ENCODE measurements around the gene RBM11. TPM values are rescaled to one million over a fixed set of nuclear protein-coding genes. Genes with fewer than 3 reads are reported as not detected.
"Not testable (repeated sequence)": the region's sequence is repeated elsewhere in the genome, so short reads cannot be mapped to it uniquely, and the experiment has no call there.

RBM11 gene, protein sequence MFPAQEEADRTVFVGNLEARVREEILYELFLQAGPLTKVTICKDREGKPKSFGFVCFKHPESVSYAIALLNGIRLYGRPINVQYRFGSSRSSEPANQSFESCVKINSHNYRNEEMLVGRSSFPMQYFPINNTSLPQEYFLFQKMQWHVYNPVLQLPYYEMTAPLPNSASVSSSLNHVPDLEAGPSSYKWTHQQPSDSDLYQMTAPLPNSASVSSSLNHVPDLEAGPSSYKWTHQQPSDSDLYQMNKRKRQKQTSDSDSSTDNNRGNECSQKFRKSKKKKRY
- 1 to 10 TPM; 2.3 to 2.7 TPM for total RNA-seq

DNA sequence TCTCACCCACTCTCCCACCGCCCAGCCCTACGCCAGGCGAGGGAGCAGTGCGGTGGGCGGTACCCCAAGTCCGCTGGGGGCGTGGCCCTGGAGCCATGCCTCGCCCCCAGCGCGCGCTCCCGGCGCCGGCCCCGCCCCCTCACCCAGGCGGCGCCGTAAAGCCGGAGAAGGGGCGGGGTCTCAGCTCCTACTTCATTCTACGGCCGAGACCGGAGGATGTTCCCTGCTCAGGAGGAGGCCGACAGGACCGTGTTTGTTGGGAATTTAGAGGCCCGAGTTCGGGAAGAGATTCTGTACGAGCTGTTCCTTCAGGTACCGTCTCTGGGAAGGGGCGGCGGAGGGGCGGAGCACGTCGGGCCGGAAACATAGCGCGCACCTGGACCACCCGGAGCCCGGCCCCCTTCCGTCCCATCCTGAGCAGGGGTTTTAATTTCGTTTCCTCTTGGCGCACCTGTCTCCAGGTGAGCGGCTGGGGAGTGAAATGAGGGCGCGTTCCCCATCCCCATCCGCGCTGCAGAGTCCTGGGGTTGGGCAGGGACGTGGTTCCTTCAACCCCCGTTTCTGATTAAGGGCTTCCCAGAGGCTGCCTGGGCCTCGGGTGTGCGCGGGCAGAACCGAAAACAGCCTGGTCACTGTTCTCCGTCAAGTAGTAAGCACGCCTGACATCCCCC, at the start of gene RBM11:
Gene RBM11 (plus strand): TSS at position 187 of the 671 bp plus-strand sequence. CDS start 30 bp downstream, at position 217.
- Mint-ChIP-seq H3K9me3 (no peaks in the 10 kb centered on the region), H3K4me3 (peak within 1 kb of the TSS; percentile 77), H3K36me3 (ENCODE audit: low read depth) (no peaks in the 10 kb centered on the region), H3K27me3 (peaks cover 10% of the 10 kb centered on the region), H3K27ac (peak within 1 kb of the TSS; percentile 49), H3K4me1 (ENCODE audit: low read depth) (peaks cover 7% of the 10 kb centered on the region)
- intact Hi-C loops (cut with micrococcal nuclease): no loop called here
- CTCF ChIA-PET: interaction anchor here (0.6 to 1.0 kb wide), 3 partner anchors 11 to 1344 kb away, joined by 3 read pairs; no protein-coding TSS in a partner anchor
- POLR2A ChIA-PET: interaction anchor here (0.5 to 1.2 kb wide), 4 partner anchors 10 to 1621 kb away, joined by 3 to 4 read pairs (median 3); partner anchors contain the start of gene HSPA13
- DNase-seq (peak; percentile 83), ATAC-seq (peak; percentile 99)
- TF ChIP-seq, protein P1, sequence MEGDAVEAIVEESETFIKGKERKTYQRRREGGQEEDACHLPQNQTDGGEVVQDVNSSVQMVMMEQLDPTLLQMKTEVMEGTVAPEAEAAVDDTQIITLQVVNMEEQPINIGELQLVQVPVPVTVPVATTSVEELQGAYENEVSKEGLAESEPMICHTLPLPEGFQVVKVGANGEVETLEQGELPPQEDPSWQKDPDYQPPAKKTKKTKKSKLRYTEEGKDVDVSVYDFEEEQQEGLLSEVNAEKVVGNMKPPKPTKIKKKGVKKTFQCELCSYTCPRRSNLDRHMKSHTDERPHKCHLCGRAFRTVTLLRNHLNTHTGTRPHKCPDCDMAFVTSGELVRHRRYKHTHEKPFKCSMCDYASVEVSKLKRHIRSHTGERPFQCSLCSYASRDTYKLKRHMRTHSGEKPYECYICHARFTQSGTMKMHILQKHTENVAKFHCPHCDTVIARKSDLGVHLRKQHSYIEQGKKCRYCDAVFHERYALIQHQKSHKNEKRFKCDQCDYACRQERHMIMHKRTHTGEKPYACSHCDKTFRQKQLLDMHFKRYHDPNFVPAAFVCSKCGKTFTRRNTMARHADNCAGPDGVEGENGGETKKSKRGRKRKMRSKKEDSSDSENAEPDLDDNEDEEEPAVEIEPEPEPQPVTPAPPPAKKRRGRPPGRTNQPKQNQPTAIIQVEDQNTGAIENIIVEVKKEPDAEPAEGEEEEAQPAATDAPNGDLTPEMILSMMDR (IDR thresholded peaks at IDR 0.05): no peak

DNA sequence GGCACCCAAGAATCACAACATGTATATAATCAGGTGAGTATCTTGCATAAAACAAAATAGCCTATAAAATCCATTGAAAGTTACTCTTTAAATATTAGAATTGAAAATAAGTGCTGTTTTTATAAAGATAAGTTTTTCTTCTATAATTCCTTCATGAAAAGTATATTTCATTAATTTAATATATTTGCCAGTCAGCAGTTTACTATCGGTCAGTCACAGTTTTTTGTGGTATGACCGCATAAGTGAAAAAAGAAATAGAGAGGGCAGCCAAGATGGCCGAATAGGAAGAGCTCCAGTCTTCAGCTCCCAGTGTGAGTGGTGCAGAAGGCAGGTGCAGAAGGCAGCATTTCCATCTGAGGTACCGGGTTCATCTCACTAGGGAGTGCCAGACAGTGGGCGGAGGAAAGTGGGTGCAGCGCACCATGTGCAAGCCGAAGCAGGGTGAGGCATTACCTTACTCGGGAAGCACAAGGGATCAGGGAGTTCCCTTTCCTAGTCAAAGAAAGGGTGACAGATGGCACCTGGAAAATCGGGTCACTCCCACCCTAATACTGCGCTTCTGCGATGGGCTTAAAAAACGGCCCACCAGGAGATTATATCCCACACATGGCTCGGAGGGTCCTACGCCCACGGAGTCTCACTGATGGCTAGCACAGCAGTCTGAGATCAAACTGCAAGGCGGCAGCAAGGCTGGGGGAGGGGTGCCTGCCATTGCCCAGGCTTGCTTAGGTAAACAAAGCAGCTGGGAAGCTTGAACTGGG, 49.3 kb upstream of the RBM11 start:
- ATAC-seq; H3K9me3 Mint-ChIP-seq; intact Hi-C loops (cut with micrococcal nuclease); H3K4me1 Mint-ChIP-seq (ENCODE audit: low read depth); CTCF ChIA-PET; H3K27me3 Mint-ChIP-seq; H3K36me3 Mint-ChIP-seq (ENCODE audit: low read depth); DNase-seq; H3K27ac Mint-ChIP-seq; POLR2A ChIA-PET; H3K4me3 Mint-ChIP-seq: not testable (repeated sequence)

DNA sequence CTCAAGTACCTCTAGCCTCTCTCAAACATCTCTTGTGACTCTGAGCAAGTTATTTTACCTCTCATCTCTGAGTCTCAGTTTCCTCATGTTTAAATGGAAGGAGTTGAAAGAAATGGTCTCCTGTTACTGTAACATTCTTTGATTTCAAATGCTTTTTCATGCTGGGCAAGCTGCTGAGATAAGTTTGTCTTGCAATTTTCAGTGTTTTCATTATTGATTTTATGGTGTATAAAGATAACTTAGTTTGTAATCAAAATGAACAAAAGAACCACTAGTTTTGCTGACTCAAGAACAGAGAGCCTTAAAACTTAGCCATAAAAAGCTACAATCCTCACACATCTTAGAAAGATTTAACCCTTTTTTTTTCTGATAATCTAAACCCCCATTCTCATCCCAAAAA, 9.7 kb upstream of the RBM11 start:
- no peak for ATAC-seq
- H3K27me3 Mint-ChIP-seq: peaks cover 3% of the 10 kb centered on the region
- POLR2A ChIA-PET: interaction anchor here (0.8 kb wide), 1 partner anchor 14 kb away, joined by 3 read pairs; no protein-coding TSS in a partner anchor
- H3K4me3 Mint-ChIP-seq: no peak overlapping the region
- CTCF ChIA-PET: no interaction called here
- DNase-seq: no peak
- no peaks in the 10 kb centered on the region for H3K9me3 Mint-ChIP-seq
- H3K36me3 Mint-ChIP-seq (ENCODE audit: low read depth): no peaks in the 10 kb centered on the region
- TF ChIP-seq, protein P1 (IDR thresholded peaks at IDR 0.05): no peak
- no peaks in the 10 kb centered on the region for H3K4me1 Mint-ChIP-seq (ENCODE audit: low read depth)
- intact Hi-C loops (cut with micrococcal nuclease): no loop called here
- H3K27ac Mint-ChIP-seq: no peak overlapping the region

DNA sequence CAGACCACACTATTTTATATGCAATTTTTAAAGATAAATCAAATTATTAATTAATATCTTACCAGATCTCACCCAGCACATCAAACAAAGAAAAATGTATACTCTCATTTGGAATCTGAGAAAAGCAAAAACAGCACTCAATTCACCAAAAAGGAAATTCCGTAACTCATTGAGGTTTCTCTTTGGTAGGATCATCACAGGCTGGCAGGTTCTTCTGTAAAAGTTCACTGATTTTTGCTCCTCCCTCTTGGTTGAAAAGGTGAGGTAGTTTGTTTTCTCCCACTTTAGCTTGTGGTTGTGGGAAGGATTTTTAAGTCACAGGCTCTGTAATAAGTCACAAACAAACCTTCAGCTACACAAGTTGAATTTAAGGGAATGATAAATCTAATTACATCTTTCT, 5.2 kb upstream of the RBM11 start, which contains the start of gene LIPI:
Gene LIPI (minus strand): TSS at position 218 of the 400 bp plus-strand sequence. CDS start 110 bp downstream, at position 108.
- no peaks in the 10 kb centered on the region for H3K36me3 Mint-ChIP-seq (ENCODE audit: low read depth)
- peaks cover 5% of the 10 kb centered on the region for H3K27me3 Mint-ChIP-seq
- ATAC-seq: no peak
- H3K4me3 Mint-ChIP-seq: no peak within 1 kb of the TSS
- ChIA-PET CTCF (interaction anchor here (1.0 kb wide), 1 partner anchor 42 kb away, joined by 3 read pairs; no protein-coding TSS in a partner anchor), POLR2A (no interaction called here)
- intact Hi-C loops (cut with micrococcal nuclease): no loop called here
- no peak for DNase-seq
- no peaks in the 10 kb centered on the region for H3K9me3 Mint-ChIP-seq
- TF ChIP-seq, protein P1 (IDR thresholded peaks at IDR 0.05): no peak
- H3K27ac Mint-ChIP-seq: no peak within 1 kb of the TSS
- no peaks in the 10 kb centered on the region for H3K4me1 Mint-ChIP-seq (ENCODE audit: low read depth)

DNA sequence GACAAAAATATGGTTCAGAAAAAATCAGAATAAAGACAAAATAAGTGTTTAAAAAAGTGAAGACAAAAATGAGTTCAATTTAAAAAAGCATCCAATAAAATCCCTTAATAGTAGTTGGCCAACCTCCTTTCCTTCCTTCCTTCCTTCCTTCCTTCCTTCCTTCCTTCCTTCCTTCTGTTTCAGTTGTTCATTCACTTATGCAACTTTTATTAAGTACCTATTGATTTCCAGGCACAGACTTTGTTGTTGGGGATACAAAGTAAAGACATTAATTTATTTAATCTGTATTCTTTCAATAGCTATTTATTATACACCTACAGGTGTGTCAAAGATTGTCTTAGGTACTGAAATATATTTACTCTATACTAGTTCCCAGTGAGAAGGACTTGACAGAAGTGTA, 2.8 kb upstream of the RBM11 start:
- Mint-ChIP-seq H3K27me3 (peaks cover 9% of the 10 kb centered on the region), H3K9me3 (no peaks in the 10 kb centered on the region), H3K4me1 (ENCODE audit: low read depth) (peaks cover 7% of the 10 kb centered on the region), H3K4me3 (no peak overlapping the region), H3K36me3 (ENCODE audit: low read depth) (no peaks in the 10 kb centered on the region), H3K27ac (no peak overlapping the region)
- ATAC-seq (no peak), DNase-seq (no peak)
- intact Hi-C loops (cut with micrococcal nuclease): no loop called here
- ChIA-PET POLR2A (no interaction called here), CTCF (no interaction called here)
- TF ChIP-seq, protein P1 (IDR thresholded peaks at IDR 0.05): no peak

Data from activated CD8-positive, alpha-beta T cell treated with anti-CD3 and anti-CD28 coated beads for 36 hours (primary cell).